GM12872 (cell line): Measurements from ENCODE around the gene DCXR.

Source experiments
- CTCF ChIP-seq: IDR thresholded peaks from 3 replicates; pipeline ENCODE4 v1.5.1; 2011; ENCODE audit warnings: low read depth, mild to moderate bottlenecking, low read length, moderate library complexity; ENCODE audit not compliant: insufficient read depth

Gene DCXR

GRCh38 chr17:82031885-82032627 is 5.4 kb downstream of the DCXR start:
- no peak for TF ChIP-seq CTCF

GRCh38 chr17:82031303-82031884 is 6.1 kb downstream of the DCXR start, which contains the start of gene RAC3:
Gene RAC3 (plus strand): TSS chr17:82031678. CDS start chr17:82031762, 84 bp downstream.
- TF ChIP-seq CTCF = no peak

GRCh38 chr17:82030470-82031302 is 6.8 kb downstream of the DCXR start:
- peak; percentile 83 for TF ChIP-seq CTCF

GRCh38 chr17:82029990-82030469 is 7.5 kb downstream of the DCXR start:
- TF ChIP-seq CTCF = no peak

- no peak for TF ChIP-seq CTCF
Measured at GRCh38 chr17:82029391-82029790, 8.1 kb downstream of the DCXR start.

GRCh38 chr17:82028966-82029365 is 8.5 kb downstream of the DCXR start:
- TF ChIP-seq CTCF = no peak

- no peak for TF ChIP-seq CTCF
Measured at GRCh38 chr17:82028246-82028645, 9.3 kb downstream of the DCXR start.
